Measurements from ENCODE around the gene PSMB11.

- no peak for TF ChIP-seq CTCF (conservative IDR thresholded peaks at IDR 0.05; ENCODE audit: low read depth, low read length)
- TF ChIP-seq EZH2 (IDR thresholded peaks at IDR 0.05; ENCODE audit: low read length, unreplicated experiment), result no peak
- TF ChIP-seq EZH2phosphoT487 (IDR thresholded peaks at IDR 0.05; ENCODE audit: borderline replicate concordance, low read length), result no peak
These were observed 18.7 kb downstream of the PSMB11 start for GRCh38 chr14:23060536-23061260.

All from PC-3 (cell line).